HG02798 (cell line): Measurements from ENCODE around the gene CNIH2.
"Not testable (repeated sequence)": the region's sequence is repeated elsewhere in the genome, so short reads cannot be mapped to it uniquely, and the experiment has no call there.

ENCODE experiments used
- ATAC-seq: cut with Tn5 transposase; IDR thresholded peaks from one replicate; pipeline ENCODE4 v1.9.1; 2021; ENCODE audit warnings: mild to moderate bottlenecking; ENCODE audit not compliant: unreplicated experiment, poor library complexity

CNIH2 gene

DNA sequence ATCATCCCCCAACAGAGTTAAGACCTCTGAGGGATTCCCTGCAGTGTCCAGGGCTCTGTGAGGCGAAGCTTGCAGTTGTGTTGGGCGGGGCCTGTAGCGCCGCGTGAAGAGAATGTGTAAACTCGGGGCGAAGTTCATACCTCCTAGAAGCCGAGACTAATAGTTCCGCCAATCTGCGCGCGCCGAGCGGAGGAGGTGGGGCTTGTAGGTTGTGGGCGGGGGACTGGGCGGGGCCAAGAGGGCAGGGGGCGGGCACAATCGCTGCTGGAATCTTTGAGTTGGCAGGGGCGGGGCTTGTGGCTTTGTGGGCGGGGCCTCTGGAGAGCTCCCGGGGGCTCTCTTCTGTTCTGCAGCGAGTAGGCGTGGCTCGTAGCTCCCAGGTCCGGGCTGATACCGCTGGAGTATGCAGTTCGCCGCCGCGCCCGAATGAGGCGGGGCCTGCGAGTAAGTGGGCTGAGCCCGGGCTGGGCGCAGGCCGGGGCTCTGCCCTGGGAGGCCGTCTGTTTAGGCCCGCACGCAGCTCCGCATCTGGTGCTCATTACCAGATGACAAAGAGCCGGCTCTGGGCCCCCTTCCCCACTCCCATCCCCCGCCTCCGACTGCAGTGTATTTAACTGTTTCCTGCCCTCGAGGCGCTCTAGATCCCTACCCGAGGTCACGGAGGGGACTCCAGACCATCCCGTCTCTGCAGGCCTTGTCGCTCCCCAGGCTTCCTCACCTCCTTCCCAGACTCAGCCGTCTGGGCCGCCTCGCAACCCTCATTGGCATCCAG, 34.8 kb downstream of the CNIH2 start:
- peak; percentile 54 for ATAC-seq

DNA sequence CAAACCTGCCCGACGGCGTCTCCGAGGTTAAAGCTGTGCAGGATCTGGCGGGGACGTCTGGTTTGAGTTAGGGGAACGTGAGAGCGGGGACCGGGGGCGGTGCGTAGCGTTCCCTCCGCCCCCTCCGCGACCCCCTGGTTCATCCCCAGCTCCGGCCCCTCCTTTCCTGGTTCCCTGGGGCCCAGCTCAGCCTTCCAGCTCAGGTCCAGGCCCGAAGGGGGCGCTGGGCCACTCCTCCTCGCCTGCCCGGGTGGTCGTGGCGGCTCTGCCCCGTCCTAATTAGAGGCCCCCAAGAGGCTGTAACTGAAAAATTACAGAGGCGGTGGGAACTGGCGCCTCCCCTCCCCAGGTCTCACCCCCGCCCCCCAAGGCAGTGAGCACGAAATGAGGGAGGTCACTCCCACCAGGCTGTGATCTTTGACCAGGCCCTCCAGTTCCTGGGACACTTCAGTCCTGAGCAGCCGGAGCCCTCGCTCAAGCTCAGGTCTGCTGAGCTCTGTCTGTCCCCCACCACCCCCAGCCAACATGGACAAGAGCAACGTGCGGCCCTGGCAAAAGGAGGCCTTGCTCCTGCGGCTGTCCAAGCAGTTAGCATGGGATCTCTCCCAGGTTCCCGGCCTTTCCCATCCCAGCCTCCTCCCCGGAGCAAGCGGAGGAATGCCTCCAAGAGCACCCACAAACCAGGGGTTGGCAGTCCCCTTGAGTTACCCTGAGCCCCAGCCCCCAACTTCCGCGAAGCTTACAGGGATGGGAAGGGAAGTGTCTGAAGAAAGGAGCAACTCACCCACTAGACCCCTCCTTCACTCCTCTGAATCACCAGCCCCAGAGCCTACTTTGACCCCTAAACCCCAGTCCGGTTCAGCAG, 35.6 kb downstream of the CNIH2 start:
- no peak for ATAC-seq

DNA sequence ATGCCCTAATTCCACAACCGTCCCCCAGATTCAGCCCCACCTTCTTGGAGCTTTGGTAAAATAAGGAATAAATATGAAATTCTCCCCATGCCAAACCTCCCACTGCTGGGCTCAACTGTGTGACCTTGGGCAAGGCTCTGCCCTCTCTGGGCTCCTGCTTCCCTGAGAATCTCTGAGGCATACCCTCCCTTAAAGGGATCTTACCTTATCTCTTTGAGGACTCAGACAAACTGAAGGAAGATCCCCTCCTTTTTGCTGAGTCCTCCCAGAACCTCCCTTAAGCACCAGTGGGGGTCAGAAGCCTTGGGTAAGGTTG, 36.2 kb downstream of the CNIH2 start:
- ATAC-seq: no peak

DNA sequence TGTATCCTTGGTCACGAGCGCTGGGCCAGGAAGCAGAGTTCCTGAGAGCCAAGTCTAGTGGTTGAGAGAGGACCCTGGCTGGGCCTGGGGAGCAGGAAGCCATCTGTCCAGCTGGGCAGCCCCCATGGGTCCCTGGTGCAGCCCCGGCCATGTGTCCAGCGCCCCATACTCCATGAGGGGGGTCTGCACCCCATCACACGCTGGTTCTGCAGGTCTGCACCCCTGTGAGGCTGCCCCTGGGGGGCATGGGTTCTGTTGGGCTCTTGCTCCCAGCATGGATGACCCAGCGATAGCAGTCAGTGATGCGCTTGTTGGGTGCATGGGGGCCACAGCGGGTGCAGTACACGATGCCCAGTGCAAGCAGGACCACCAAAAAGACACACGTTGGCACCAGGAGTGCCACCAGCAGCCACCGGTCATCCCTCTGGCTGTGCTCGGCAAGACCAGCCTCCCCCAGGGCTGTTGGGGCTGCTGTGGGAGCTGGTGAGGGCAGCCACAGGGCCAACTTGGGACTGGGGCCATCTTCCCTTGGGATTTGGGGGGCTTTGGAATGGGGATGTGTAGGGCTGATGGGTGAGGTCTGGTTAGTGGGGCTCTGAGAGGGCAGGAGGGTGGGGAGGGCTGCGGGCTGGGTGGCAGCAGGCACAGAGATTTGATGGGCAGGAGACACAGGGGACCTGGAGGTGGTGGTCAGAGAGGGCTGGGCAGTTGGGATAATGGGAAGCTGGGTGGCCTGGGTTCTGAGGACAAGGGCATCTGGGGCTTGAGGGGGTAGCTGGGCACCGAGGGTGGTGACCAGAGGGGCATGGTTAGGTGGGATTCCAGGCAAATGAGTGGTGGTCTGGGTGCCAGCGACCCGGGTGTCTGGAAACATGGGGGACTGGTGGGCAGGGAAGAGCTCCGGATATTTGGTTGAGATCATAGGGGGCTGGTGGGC, 36.9 kb downstream of the CNIH2 start:
- ATAC-seq: no peak

DNA sequence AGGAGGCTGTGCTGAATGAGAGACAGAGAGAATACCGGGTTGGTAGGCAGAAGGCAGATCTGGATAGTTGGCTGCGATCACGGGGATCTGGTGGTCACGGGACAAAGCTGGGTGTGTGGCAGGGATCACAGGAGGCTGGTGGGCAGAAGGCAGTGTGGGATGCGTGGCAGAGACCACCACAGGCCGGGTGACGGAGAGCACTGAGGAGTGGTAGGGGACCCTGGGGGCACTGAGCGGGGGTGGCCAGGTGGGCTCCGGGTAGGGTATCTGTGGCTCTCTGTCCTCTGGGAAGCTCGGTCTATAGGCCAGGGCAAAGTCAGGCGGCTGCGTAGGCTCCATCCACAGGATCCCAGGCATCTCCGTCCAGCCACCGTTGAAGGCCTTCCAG, 37.5 kb downstream of the CNIH2 start:
- no peak for ATAC-seq

DNA sequence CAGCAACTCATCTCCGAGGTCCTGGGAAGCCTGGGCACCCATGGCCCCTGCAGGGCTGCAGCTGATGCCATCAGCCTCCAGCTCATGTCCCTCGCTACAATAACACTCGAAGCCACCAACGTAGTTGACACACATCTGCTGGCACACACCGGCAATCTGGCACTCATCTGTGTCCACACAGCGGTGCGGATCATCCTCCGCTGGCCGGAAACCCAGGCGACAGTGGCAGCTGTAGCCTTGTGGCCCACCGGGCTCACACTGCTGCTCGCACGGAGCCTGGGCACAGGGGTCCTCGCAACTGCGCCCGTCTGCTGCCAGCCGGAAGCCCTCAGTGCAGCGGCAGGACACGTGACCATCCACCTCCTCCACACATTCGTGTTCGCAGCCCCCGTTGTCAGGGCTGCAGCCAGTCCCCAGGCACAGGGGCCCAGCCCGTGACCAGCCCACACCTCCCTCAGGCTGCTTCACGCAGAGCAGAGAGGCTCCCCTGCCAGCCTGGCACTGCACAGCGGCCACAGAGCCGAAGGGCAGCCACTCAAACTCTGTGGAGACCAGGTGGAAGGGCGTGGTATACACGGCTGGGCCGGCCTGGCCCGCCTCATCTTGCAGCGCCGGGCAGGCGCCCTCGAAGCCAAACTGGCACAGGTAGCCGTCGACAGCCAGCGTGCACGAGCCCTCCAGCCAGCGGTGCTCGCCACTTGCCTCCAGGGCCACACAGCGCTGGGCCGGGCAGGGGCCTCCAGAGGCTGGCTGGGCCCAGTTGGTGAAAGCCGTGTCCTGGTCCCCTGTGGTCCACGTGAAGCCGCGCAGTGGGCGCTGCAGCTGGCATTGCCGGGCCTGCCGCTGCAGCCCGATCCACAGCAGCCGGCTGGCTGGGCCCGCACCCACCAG, 38.2 kb downstream of the CNIH2 start:
- no peak for ATAC-seq

DNA sequence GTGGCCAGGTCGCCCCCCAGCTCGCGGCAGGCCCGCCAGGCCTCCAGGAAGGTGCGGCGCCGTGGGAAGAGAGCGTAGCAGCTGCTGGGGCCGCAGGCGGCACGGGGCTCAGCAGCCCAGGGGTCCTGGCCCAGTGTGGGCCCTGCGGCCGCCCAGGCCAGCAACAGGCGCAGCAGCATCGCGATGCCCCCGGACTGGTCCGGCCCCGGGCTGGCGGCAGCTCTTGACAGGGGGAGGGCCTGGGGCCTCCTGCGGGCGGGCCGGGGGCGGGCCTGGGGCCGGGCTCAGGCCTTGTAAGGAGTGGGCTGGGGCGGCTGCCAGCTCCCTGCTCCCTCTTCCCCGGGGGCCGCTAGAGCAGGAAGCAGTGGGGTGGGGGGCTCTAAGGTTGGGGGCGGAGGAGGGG, 38.9 kb downstream of the CNIH2 start, which contains the start of gene CD248:
CD248 (minus strand) TSS at position 196 of the 403 bp plus-strand sequence; CDS start at position 179, 17 bp downstream.
- no peak for ATAC-seq

DNA sequence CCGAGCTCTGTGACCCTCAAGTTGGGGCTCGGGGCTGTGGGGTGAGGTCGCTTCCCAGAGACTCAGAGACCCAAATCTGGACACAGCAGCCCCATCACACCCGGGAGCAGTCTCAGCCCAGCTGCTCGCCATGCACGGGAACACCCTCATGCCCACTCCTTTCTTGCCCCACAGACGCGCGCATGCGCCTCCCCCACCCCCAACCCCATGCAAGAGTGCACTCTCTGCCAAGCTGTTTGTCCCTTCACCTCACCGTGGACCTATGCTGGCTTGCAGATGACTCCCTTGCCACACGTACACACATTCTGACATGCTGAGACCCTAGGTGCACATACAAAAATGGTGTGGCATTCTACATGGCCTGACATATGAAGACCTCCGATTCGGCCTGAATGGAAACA, 39.3 kb downstream of the CNIH2 start:
- ATAC-seq: no peak

DNA sequence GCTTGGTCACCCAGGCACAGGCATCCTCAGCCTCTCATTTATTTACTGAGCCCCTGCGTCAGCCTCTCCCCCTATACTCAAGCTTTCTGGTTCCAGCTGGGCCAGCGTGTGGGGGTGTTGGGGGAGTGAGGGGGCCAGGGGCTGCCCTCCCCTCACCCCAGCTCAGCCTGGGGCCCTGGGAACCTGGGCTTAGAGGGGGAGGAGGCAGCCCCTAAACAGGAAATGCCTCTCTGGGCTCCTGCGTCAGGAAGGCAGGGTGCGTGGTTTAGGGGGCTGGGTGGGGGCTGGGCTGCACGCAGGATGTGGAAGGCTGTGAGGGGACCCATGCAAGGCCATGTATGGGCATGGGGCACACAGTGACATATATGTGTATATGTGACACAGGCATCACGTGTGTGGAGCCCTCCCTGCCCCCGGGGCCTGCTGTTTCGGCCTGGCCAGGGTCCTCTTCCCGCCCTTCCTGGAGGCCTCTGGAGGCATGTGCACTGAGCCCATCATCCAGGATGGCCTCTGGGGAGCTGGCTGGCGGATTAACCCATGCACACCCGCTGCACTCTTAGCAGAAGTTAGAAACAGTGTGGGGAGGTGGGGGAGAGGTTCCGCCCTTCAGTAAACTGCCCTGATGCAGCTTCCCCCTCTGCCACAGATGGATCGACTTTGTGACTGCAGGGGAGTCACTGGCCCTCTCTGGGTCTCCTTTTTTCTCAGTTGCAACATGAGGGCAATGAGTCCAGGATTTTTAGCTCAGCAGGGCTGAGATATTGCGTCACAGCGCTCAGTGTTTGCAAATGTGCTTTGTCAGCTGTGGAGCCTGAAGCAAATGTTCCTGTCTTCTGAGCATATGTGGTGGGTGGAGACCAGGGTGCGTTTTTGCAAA, 40.0 kb downstream of the CNIH2 start:
- ATAC-seq: no peak

DNA sequence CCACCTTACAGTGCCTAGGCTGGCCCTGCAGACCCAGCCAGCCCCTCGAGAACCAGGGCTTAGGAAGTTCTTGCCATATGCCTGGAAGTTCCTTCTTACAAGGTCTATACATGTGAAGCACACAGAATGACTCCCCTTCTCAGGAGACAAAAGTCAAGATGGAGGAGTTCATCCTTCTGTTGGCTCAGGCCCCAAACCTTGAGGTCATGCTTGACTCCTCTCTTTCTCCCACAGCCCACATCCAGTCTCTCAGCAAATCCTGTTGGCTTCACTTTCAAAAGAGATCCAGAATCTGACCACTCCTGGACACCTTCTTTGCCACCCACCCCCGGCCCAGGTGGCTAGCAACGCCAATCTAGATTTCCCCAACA, 40.6 kb downstream of the CNIH2 start:
- no peak for ATAC-seq

DNA sequence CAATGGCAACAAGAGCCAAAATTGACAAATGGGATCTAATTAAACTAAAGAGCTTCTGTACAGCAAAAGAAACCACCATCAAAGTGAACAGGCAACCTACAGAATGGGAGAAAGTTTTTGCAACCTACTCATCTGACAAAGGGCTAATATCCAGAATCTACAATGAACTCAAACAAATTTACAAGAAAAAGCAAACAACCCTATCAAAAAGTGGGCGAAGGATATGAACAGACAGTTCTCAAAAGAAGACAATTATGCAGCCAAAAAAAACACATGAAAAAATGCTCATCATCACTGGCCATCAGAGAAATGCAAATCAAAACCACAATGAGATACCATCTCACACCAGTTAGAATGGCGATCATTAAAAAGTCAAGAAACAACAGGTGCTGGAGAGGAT, 42.3 kb downstream of the CNIH2 start:
- not testable (repeated sequence) for ATAC-seq

DNA sequence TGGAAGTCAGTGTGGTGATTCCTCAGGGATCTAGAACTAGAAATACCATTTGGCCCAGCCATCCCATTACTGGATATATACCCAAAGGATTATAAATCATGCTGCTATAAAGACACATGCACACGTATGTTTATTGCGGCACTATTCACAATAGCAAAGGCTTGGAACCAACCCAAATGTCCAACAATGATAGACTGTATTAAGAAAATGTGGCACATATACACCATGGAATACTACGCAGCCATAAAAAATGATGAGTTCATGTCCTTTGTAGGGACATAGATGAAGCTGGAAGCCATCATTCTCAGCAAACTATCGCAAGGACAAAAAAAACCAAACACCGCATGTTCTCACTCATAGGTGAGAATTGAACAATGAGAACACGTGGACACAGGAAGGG, 42.8 kb downstream of the CNIH2 start:
- ATAC-seq: not testable (repeated sequence)

DNA sequence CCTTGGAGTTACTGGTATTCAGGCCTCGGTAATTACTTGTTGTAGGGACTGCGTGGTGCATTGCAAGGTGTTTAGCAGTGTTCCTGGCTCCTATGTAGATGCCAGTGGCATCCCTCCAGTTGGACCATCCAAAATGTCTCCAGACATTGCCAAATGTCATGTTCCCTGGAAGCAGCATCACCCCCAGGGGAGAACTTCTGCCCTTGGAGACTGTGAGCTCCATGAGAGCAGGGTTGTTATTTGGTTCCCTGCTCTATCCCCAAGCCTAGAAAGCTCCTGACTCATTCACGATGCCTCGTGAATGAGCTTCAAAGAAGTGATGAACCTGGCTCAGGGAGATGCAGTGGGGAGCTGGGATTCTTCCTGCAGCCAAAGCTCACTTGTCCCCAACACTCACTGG, 43.6 kb downstream of the CNIH2 start:
- ATAC-seq: no peak

DNA sequence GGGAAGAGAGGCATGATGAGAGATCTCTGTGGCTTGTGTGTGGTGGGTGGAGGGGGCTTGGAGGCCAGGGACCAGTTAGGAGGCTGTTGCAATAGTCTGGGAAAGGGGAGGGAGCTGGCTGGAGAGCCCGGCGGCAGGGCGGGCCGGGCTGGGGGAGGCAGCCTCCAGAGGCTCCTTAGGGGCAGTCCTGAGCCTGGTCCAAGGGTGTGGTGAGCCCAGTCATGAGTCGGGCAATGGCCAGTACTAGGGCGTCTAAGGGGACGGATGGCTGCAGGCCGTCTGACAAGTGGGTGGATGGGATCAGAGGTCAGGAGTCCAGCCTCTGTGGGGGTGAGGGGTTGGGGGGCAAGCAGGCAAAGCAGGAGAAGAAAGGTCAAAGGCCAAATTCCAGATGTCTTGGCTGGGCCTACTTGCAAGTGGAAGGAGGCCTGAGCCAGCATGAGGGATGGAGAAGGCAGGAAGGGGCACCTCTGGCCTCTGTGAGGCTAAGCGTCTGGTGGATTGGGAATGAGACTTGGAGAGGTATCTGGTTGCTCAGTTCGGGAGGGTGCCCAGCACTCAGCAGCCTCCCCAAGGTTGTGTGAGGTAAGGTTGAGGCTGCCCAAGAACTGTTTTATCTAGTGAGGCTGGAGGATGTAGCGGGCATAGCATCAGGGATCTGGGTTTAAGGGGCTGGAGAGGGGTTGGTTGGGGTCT, 44.9 kb downstream of the CNIH2 start:
- ATAC-seq: no peak

DNA sequence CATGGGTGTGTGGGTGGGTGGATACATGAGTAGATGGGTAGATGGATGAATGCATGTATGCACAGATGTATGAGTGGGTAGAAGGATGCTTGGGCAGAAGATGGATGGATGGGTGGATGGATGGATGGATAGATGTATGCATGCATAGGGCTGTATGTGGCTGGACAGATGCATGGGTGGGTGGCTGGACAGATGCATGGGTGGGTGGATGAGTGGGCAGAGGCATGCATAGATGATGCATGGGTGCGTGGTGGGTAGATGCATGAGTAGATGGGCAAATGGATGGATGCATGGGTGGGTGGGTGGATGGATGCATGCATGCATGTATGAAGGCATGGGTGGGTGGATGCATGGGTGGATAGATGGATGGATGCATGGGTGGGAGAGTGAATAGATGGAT, 45.7 kb downstream of the CNIH2 start:
- no peak for ATAC-seq

DNA sequence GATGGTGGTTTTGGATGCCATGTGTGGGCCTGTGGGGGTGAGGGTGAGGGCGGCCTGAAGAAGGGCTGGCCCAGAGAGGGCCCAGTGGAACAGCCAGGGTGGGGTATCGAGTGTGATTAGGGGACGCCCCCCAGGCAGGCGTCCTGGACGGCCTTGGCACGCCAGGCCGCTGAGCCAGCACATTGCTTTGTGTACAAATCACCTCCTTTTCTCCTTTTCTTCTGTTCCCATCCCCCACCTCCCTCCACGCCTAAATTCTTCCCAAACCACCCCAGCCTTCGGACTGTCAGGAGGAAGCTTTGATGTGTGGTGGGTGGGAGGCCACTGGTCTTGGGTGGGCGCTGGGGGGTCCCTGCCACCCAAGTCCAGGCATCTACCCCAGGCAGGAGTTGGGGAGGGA, 46.7 kb downstream of the CNIH2 start:
- no peak for ATAC-seq

DNA sequence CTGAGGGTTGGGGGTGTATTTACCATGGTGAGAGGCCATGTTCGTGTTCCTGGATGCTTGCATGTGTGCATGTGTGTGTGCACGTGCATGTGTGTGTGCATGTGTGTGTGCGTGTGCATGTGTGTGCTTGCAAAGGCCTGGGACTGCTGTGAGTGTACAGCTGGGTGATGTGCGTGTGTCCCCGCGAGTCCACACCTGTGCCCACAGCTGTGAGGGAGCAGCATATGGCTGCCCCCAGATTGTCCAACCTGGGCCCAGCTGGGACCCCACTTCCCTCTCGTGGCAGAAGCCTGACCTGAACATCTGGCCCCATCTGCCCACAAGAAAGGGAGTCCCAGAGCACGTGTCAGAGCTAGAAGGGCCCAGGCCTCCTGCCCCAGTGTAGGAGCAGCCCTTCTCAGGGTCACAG, 47.3 kb downstream of the CNIH2 start:
- ATAC-seq: no peak
